Measurements from ENCODE around the gene AKT1.
A peak's percentile ranks its signal among the peaks of the same experiment; 100 is the strongest.

Gene AKT1

GRCh38 chr14:104784846-104785707, 10.5 kb downstream of the AKT1 start:
- peak; percentile 83 for DNase-seq

GRCh38 chr14:104784218-104784568, 11.4 kb downstream of the AKT1 start:
- no peak for DNase-seq

DNA sequence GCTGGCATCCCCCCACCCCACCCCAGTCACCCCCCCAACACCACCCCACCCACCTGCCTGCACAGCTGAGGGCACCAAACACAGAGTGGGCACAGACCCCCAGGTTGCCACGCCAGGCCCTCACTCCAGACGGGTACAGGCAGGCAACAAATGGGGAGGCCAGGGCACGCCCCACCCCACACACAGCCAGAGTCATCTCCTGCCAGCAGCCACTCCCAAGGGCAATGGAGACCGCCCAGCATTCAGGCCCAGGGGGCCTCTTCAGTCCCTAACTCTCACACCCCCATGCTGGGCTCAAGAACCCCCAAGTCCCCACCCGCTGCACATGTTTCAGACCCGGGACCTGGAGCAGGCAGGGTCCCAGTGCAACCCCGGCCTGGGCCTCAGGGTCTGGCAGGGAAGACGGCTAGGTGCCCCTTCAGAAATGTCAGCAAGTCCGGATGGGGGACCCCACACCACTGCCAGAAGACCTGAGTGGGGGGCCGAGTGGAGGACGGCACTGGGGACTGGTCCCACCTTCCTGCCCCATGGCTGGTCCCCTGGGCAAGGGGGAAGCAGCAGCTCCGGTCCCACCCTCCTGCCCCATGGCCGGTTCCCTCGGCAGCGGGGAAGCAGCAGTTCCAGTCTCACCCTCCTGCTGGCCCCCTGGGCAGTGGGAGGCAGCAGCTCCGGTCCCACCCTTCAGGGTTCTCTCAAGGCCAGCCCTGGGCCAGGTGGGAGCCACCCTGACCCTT, 11.9 kb downstream of the AKT1 start:
- no peak for DNase-seq

DNA sequence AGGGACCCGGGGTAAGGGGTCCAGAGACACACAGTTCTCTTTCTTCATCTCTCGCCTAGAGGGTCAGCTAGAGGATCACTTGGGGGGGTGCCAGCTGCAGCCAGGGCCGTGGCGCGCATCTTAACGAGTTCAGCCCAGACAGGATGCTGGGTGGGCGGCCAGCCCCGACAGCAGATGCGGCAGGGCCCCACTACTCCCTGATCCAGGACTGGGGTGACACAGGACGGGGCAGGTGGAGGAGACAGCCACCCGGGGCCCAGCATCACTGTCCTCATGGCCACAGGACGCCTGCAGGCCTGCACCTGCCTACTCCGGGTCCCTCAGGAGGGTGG, 12.8 kb downstream of the AKT1 start:
- no peak for DNase-seq

GRCh38 chr14:104782086-104782807, 13.3 kb downstream of the AKT1 start:
- DNase-seq = no peak

GRCh38 chr14:104781271-104782077, 14.1 kb downstream of the AKT1 start:
- DNase-seq = no peak

GRCh38 chr14:104780513-104781030, 15.0 kb downstream of the AKT1 start:
- DNase-seq = no peak

- no peak for DNase-seq
Measured at GRCh38 chr14:104779776-104780512, 15.6 kb downstream of the AKT1 start.

- DNase-seq = no peak
Measured at GRCh38 chr14:104778694-104779331, 16.7 kb downstream of the AKT1 start.

- no peak for DNase-seq
Measured at GRCh38 chr14:104777808-104778249, 17.7 kb downstream of the AKT1 start.

- no peak for DNase-seq
Measured at GRCh38 chr14:104776961-104777807, 18.4 kb downstream of the AKT1 start.

- DNase-seq = no peak
Measured at GRCh38 chr14:104776481-104776880, 19.1 kb downstream of the AKT1 start.

DNA sequence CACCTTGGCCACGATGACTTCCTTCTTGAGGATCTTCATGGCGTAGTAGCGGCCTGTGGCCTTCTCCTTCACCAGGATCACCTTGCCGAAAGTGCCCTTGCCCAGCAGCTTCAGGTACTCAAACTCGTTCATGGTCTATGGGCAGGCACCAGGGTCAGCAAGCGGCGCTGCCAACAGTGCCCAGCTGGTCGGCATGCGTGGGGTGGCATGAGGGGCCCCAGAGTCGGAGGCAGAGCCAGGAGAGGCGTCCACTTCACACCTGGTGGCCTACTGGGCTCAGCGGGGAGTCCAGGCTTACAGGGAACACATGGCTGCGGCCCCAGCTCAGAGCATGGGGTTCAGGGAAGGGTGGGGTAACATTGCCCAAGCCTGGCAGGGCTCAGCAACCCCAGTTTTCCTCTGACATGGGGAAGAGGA, 20.5 kb downstream of the AKT1 start:
- DNase-seq = no peak

DNA sequence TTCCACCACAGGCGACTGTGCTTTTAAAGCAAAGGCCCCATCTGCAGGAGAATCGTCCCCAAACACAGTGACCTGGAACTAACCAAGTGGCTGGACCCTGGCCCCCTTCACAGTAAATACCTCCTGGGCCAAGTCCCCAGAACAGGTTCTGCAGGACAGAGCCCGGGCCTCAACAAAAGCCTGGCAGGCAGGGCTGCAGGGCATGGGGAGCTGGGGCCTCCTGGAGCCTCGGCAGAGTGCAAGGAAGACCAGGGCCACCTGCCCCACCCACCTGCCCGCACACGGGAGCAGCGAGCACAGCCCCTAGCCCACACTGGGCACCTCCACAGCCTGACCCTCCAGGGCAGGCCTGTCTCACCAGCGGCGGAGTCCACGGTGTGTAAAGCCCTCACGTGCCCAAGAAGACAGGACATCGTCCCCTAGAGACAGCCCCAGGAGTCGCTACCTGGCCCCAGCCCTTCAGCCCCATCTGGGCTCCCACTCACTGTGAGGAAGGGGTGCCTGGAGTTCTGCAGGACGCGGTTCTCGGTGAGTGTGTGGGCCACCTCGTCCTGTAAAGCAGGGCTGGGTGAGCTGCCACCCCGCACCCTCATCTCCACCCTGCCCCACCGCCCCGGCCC, 21.0 kb downstream of the AKT1 start:
- no peak for DNase-seq

- no peak for DNase-seq
Measured at GRCh38 chr14:104773505-104774452, 21.8 kb downstream of the AKT1 start.

- no peak for DNase-seq
Measured at GRCh38 chr14:104772707-104773504, 22.6 kb downstream of the AKT1 start.

GRCh38 chr14:104771918-104772706, 23.4 kb downstream of the AKT1 start:
- no peak for DNase-seq

Data from DMS79 (cell line).